GM12878 (cell line): Measurements from ENCODE around the gene DOCK2. TPM values are rescaled to one million over a fixed set of nuclear protein-coding genes. Genes with fewer than 3 reads are reported as not detected.

Experiments
- ASH2L ChIP-seq: fragments of 300-600, 200-600 bp; sonication (generic); IDR thresholded peaks from 2 replicates; pipeline ENCODE4 v1.6.1; 2017; ENCODE audit warnings: low read depth, mild to moderate bottlenecking, borderline replicate concordance
- ATF7 ChIP-seq: fragments of 450-650 bp; IDR thresholded peaks from 2 replicates; pipeline ENCODE4 v1.6.1; 2016; ENCODE audit warnings: low read depth, mild to moderate bottlenecking
- CBX5 ChIP-seq: sonication (generic); IDR thresholded peaks from 2 replicates; pipeline ENCODE4 v1.6.1; 2016; ENCODE audit warnings: low read depth, moderate library complexity, mild to moderate bottlenecking, inconsistent platforms
- EED ChIP-seq: sonication (generic); IDR thresholded peaks from 2 replicates; pipeline ENCODE4 v1.6.1; 2016; ENCODE audit warnings: antibody characterized with exemption, low read depth
- ETV6 ChIP-seq, 2 experiments: fragments of 450-650 bp in 1 of 2; IDR thresholded peaks in 1 of 2; conservative IDR thresholded peaks in 1 of 2; 2 replicates each; pipeline ENCODE4 v1.6.1; 2014; ENCODE audit warnings: antibody characterized with exemption in 1 of 2, borderline replicate concordance in 1 of 2, low read depth in 1 of 2, mild to moderate bottlenecking in 1 of 2, moderate library complexity in 1 of 2
- GABPA ChIP-seq: IDR thresholded peaks from 2 replicates; pipeline ENCODE4 v1.6.1; 2014; ENCODE audit warnings: antibody characterized with exemption, low read depth, mild to moderate bottlenecking, inconsistent platforms
- HDAC6 ChIP-seq: fragments of 200-600 bp; sonication (generic); IDR thresholded peaks from one replicate; pipeline ENCODE4 v1.8.0; 2017; ENCODE audit warnings: antibody characterized with exemption; ENCODE audit not compliant: unreplicated experiment
- HDGF ChIP-seq: fragments of 450-650 bp; IDR thresholded peaks from 2 replicates; pipeline ENCODE4 v1.6.1; 2016; ENCODE audit warnings: antibody characterized with exemption
- IKZF1 ChIP-seq: fragments of 450-650 bp; conservative IDR thresholded peaks from 2 replicates; pipeline ENCODE4 v1.6.1; 2017; ENCODE audit warnings: antibody characterized with exemption, mild to moderate bottlenecking
- KLF5 ChIP-seq: fragments of 450-650 bp; IDR thresholded peaks from 2 replicates; pipeline ENCODE4 v1.6.1; 2014; ENCODE audit warnings: mild to moderate bottlenecking; ENCODE audit not compliant: partially characterized antibody
- MTA2 ChIP-seq: fragments of 450-650 bp; IDR thresholded peaks from 2 replicates; pipeline ENCODE4 v1.6.1; 2016; ENCODE audit warnings: low read depth, mild to moderate bottlenecking, moderate library complexity
- MTA3 ChIP-seq: IDR thresholded peaks from 2 replicates; pipeline ENCODE4 v1.6.1; 2012; ENCODE audit warnings: low read length, inconsistent platforms, borderline replicate concordance
- MXI1 ChIP-seq: fragments of 150-350 bp; IDR thresholded peaks from 2 replicates; pipeline ENCODE4 v1.6.1; 2011; ENCODE audit warnings: low read depth, mild to moderate bottlenecking, inconsistent platforms, low read length, improper control_type of control experiment
- NFIC ChIP-seq: IDR thresholded peaks from 2 replicates; pipeline ENCODE4 v1.6.1; 2012; ENCODE audit warnings: low read depth, mild to moderate bottlenecking, inconsistent platforms, low read length, moderate library complexity
- NKRF ChIP-seq: fragments of 450-650 bp; conservative IDR thresholded peaks from 2 replicates; pipeline ENCODE4 v1.6.1; 2017; ENCODE audit warnings: mild to moderate bottlenecking, moderate library complexity
- POLR2AphosphoS5 ChIP-seq: IDR thresholded peaks from 2 replicates; pipeline ENCODE4 v1.6.1; 2011; ENCODE audit warnings: mild to moderate bottlenecking, low read length, inconsistent platforms
- RELA ChIP-seq: fragments of 450-650 bp; IDR thresholded peaks from 2 replicates; pipeline ENCODE4 v1.8.0; 2014; ENCODE audit warnings: borderline replicate concordance; ENCODE audit not compliant: partially characterized antibody
- RELB ChIP-seq: fragments of 450-650 bp; IDR thresholded peaks from 2 replicates; pipeline ENCODE4 v1.6.1; 2017; ENCODE audit warnings: low read depth, mild to moderate bottlenecking, moderate library complexity
- SREBF2 ChIP-seq: IDR thresholded peaks from 2 replicates; pipeline ENCODE4 v1.6.1; 2012; ENCODE audit warnings: mild to moderate bottlenecking, low read length
- TCF7 ChIP-seq: IDR thresholded peaks from 2 replicates; pipeline ENCODE4 v1.6.1; 2014; ENCODE audit warnings: antibody characterized with exemption, borderline replicate concordance
- USF2 ChIP-seq: IDR thresholded peaks from 2 replicates; pipeline ENCODE4 v1.6.1; 2011; ENCODE audit warnings: low read depth, low read length, improper control_type of control experiment, borderline replicate concordance
- ZBTB11 ChIP-seq: fragments of 450-650 bp; formaldehyde crosslinking; IDR thresholded peaks from 2 replicates; pipeline ENCODE4 v1.5.0; 2022; ENCODE audit warnings: mild to moderate bottlenecking, missing genetic modification characterization
- polyA plus RNA-seq, 11 experiments: library from polyadenylated mRNA; depleted of rRNA in 4 of 11; unstranded in 6 of 11; stranded (reverse) in 5 of 11; fragments of >200 nt; fragmentation: Nextera tagmentation in 4 of 11; fragmentation: Illumina TruSeq in 1 of 11; extraction: Ambion mirVana in 4 of 11; extraction: Trizol in 1 of 11; gene quantifications; 1 replicate in 1 of 11; 2 replicates in 10 of 11; pipeline versions ENCODE4 v1.2.1 to v1.2.3, GENCODE V29; 2011 to 2016; ENCODE audit warnings: inconsistent platforms in 2 of 11, missing spikeins in 2 of 11, low read depth in 1 of 11
- total RNA-seq, 4 experiments: library from RNA; depleted of rRNA in 3 of 4; stranded (reverse); fragments of >200 nt in 3 of 4; fragmentation: Illumina TruSeq in 1 of 4; extraction: Trizol in 1 of 4; gene quantifications; 2 replicates each; pipeline versions ENCODE4 v1.2.1 to v1.2.3, GENCODE V29; 2013 to 2021

The DOCK2 gene
- total and polyA plus RNA-seq, 10 of the 15 experiments (the other 5 are each of a cell fraction or from before 2014, with no cell fraction given) = 34.2 to 192 (median 118) TPM

- TF ChIP-seq ATF7 = peak; percentile 86
- TF ChIP-seq MTA3 = no peak
- 0 out of 2 replicates have a peak, but pooled peaks have one; percentile 51 for TF ChIP-seq HDGF
- 0 out of 2 replicates have a peak, but pooled peaks have one; percentile 44 for TF ChIP-seq ASH2L
- peak; percentile 26 for TF ChIP-seq KLF5
- TF ChIP-seq ZBTB11 (CRISPR knock-in tag) = no peak
- TF ChIP-seq MXI1 = no peak
- peak; percentile 83 for TF ChIP-seq EED
- TF ChIP-seq CBX5 = no peak
- peak; percentile 28 for TF ChIP-seq NFIC
- TF ChIP-seq USF2 = no peak
- peak; percentile 90 for TF ChIP-seq IKZF1
- no peak for TF ChIP-seq TCF7
- no peak for TF ChIP-seq HDAC6
- TF ChIP-seq SREBF2 = no peak
- no peak for TF ChIP-seq ETV6 (conservative IDR thresholded peaks at IDR 0.05 in 1 of 2, IDR thresholded peaks at IDR 0.05 in 1 of 2; ENCODE audit: borderline replicate concordance in 1 of 2, low read depth in 1 of 2)
- no peak for TF ChIP-seq GABPA
- peak; percentile 92 for TF ChIP-seq RELB
- peak; percentile 89 for TF ChIP-seq MTA2
- TF ChIP-seq POLR2AphosphoS5 = no peak
- TF ChIP-seq RELA = peak; percentile 76
- TF ChIP-seq NKRF = no peak
Observed at GRCh38 chr5:169670769-169671525, 33.9 kb downstream of the DOCK2 start (continued).
